ENCODE results near the gene TAS1R1. TPM values are rescaled to one million over a fixed set of nuclear protein-coding genes. Genes with fewer than 3 reads are reported as not detected.
A peak's percentile ranks its signal among the peaks of the same experiment; 100 is the strongest.

The TAS1R1 gene
- total RNA-seq: not detected

DNA sequence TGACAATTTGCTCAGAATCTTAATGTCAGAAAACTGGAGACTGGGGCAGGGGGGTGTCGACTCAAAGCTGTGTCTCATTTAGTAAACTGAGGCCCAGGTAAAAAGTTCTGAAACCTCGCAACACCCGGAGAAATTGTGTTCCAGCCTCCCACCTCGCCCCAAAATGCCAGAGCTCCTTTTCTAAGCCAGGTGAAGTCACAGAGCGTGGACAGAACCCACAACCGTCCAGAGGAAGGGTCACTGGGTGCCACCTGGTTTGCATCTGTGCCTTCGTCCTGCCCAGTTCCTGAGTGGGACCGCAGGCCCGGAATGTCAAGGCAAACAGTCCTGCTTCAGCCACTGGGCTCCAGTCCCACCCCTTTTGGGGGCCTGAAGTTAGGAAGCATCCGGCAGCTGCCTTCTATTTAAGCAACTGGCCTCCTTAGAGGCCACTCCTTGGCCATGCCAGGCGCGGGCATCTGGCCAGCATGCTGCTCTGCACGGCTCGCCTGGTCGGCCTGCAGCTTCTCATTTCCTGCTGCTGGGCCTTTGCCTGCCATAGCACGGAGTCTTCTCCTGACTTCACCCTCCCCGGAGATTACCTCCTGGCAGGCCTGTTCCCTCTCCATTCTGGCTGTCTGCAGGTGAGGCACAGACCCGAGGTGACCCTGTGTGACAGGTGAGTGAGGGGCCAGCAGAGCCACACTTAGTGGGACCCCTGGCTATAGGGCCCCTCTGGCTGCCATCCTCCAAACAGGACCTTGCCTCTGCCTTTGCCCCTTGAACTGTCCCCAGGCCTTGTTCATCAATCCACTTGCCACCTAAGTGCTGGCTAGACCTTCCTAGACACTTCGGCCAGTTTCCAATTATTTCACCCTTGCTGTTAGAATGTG lies at the start of gene TAS1R1:
TSS of gene TAS1R1 (plus strand) at position 401 of the 872 bp plus-strand sequence. CDS start at position 468, 67 bp downstream.
- Mint-ChIP-seq H3K36me3 (ENCODE audit: low read depth) (peaks cover 2% of the 10 kb centered on the region), H3K9me3 (no peaks in the 10 kb centered on the region), H3K4me3 (peak within 1 kb of the TSS; percentile 80), H3K27ac (peak within 1 kb of the TSS; percentile 24), H3K27me3 (ENCODE audit: low read depth) (no peaks in the 10 kb centered on the region), H3K4me1 (ENCODE audit: low read depth) (peaks cover 19% of the 10 kb centered on the region)
- CTCF ChIA-PET: interaction anchor here (0.7 to 2.8 kb wide), 10 partner anchors 17 to 72 kb away, joined by 3 to 14 read pairs (median 4); partner anchors contain the start of genes PHF13 and ZBTB48
- no peak for DNase-seq
- intact Hi-C loops (cut with micrococcal nuclease): loop anchor here (1.0 to 5.0 kb wide), 6 partner anchors 24 to 147 kb away; partner anchors contain the start of genes DNAJC11, PHF13 and ZBTB48

DNA sequence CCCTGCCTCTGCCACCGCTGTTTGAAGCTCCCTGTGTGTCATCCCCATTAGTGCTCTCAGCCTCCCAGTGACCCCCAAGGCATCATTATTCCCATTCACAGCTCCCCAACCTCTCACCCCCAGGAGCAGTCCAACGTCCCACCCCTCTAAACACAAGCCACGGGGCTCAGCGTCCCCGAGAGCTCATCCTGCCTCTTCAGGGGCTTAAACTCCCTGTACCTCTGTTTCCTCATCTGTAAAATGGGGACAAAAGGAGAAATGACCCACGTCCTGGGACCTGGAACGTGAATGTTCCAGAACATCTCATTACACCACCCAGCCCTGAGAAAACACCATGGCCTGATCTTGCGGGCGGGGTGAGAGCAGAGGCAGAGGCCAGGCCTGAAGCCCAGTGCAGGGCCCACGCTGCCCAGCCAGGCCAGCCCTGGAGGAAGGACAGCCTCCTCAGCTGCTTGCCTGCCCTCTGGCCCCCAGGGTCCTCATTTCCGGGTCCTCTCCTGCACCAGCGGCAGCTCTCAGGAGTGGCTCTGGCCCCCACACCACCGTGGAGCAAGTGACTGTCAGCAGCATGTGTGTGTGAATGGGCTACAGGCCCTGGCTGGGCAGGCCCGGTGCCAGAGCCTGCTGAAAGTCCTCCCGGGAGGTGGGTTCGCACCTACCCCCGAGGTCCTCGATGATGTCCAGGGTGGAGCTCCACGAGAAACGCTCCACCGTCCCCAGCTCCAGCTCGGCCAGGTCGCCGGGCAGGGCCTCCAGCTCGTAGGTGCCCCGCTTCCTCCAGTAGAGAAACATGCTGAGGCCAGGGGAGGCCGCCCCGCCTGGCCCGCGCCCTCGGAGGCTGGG lies 49.5 kb upstream of the TAS1R1 start:
- intact Hi-C loops (cut with micrococcal nuclease): no loop called here
- H3K4me1 Mint-ChIP-seq (ENCODE audit: low read depth): no peaks in the 10 kb centered on the region
- H3K4me3 Mint-ChIP-seq: no peak overlapping the region
- no peaks in the 10 kb centered on the region for H3K27me3 Mint-ChIP-seq (ENCODE audit: low read depth)
- CTCF ChIA-PET: interaction anchor here (0.7 to 1.3 kb wide), 2 partner anchors 15 to 48 kb away, joined by 3 to 5 read pairs; no protein-coding TSS in a partner anchor
- no peaks in the 10 kb centered on the region for H3K9me3 Mint-ChIP-seq
- H3K36me3 Mint-ChIP-seq (ENCODE audit: low read depth): no peaks in the 10 kb centered on the region
- DNase-seq: no peak
- H3K27ac Mint-ChIP-seq: no peak overlapping the region

DNA sequence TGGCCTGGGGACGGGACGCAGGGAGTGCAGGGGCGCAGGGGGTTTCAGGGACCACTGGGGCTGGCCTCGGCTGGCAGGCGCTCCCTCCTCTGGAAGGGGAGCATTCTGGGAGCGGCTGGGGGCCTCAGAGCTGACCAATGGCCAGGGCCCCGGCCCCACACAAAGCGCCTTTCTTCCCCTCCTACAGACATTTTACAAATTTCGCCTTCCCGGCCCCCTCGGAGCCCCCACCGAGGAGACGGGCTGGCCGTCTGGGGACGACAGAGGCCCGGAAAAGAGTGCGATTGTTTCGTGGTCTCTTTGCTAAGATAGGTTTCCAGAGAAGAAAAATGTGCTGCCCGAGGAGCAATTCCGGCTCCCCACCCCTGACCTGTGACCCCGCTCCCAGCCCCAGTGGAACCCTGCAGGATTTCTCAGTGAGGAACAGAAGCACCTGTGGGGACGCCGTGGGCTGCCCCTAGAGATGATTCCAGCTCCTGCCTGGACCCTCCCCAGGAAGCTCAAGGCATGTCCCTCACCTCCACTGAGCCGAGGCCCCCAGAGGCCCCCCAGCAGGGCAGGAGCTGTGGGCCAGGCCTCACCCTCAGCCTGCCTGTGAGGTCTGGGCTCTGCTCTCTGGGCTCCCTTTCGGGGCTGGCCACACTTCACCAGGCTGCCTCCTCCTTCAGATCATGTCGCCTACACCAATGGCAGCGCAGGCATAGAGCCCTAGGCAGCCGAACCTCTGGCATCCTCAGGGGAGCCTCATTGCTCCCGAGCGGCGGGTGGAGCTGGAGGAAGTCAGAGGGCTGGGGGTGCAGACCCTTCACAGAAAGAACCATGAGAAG lies 48.7 kb upstream of the TAS1R1 start:
- no peaks in the 10 kb centered on the region for H3K36me3 Mint-ChIP-seq (ENCODE audit: low read depth)
- H3K4me1 Mint-ChIP-seq (ENCODE audit: low read depth): no peaks in the 10 kb centered on the region
- CTCF ChIA-PET: interaction anchor here (1.3 to 1.4 kb wide), 3 partner anchors 16 to 20 kb away, joined by 3 to 5 read pairs (median 3); no protein-coding TSS in a partner anchor
- H3K27me3 Mint-ChIP-seq (ENCODE audit: low read depth): no peaks in the 10 kb centered on the region
- H3K9me3 Mint-ChIP-seq: no peaks in the 10 kb centered on the region
- H3K4me3 Mint-ChIP-seq: no peak overlapping the region
- DNase-seq: no peak
- H3K27ac Mint-ChIP-seq: no peak overlapping the region
- intact Hi-C loops (cut with micrococcal nuclease): no loop called here

DNA sequence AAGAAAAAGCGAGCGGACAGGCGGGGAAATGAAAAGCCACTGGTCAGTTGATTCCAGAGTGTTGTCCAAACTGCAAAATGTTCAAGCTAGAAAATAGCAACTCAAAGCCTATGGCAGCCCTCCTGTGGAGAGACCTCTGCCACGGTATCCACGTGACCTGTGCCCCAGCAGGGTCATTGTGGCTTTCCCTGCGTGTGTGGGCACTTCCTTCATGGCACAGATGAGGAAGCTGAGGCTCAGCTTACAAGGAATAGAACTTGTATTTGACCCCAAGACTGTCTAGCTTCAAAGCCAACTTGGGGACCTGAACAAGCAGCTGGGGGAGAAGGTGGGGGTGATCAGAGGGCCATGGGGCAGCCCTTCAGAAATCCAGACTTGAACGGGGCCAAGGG lies 48.1 kb upstream of the TAS1R1 start:
- H3K4me3 Mint-ChIP-seq: no peak overlapping the region
- H3K9me3 Mint-ChIP-seq: no peaks in the 10 kb centered on the region
- CTCF ChIA-PET: interaction anchor here (1.4 kb wide), 2 partner anchors 17 to 21 kb away, joined by 3 to 5 read pairs; no protein-coding TSS in a partner anchor
- no peaks in the 10 kb centered on the region for H3K27me3 Mint-ChIP-seq (ENCODE audit: low read depth)
- H3K36me3 Mint-ChIP-seq (ENCODE audit: low read depth): no peaks in the 10 kb centered on the region
- no peak overlapping the region for H3K27ac Mint-ChIP-seq
- H3K4me1 Mint-ChIP-seq (ENCODE audit: low read depth): no peaks in the 10 kb centered on the region
- intact Hi-C loops (cut with micrococcal nuclease): no loop called here
- no peak for DNase-seq

DNA sequence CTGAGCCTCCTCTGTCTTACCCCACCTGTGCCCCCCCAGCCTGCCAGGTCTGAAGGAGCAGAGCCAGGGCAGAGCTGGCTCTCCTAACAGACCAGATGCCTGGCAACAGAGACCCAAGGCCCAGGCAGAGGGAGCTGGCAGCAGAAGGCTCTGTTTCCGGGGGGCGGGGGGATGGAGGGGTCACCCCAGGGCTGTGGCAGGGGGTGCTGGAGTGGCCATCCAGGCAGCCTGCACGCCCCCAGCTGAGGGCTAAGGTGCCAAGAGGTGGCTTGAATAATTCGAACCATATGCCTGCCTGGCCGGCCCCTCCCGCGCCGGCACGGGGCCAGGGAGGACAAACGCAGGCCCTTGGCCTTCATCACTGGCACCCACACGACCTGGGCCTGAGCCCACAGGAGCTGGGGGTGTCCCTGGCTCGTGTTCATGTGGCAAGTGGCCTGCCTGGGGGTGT lies 47.6 kb upstream of the TAS1R1 start:
- Mint-ChIP-seq H3K36me3 (ENCODE audit: low read depth) (no peaks in the 10 kb centered on the region), H3K4me1 (ENCODE audit: low read depth) (no peaks in the 10 kb centered on the region), H3K27ac (no peak overlapping the region), H3K27me3 (ENCODE audit: low read depth) (no peaks in the 10 kb centered on the region), H3K9me3 (no peaks in the 10 kb centered on the region), H3K4me3 (no peak overlapping the region)
- intact Hi-C loops (cut with micrococcal nuclease): no loop called here
- DNase-seq: no peak
- CTCF ChIA-PET: interaction anchor here (1.4 kb wide), 2 partner anchors 18 to 21 kb away, joined by 3 to 5 read pairs; no protein-coding TSS in a partner anchor

DNA sequence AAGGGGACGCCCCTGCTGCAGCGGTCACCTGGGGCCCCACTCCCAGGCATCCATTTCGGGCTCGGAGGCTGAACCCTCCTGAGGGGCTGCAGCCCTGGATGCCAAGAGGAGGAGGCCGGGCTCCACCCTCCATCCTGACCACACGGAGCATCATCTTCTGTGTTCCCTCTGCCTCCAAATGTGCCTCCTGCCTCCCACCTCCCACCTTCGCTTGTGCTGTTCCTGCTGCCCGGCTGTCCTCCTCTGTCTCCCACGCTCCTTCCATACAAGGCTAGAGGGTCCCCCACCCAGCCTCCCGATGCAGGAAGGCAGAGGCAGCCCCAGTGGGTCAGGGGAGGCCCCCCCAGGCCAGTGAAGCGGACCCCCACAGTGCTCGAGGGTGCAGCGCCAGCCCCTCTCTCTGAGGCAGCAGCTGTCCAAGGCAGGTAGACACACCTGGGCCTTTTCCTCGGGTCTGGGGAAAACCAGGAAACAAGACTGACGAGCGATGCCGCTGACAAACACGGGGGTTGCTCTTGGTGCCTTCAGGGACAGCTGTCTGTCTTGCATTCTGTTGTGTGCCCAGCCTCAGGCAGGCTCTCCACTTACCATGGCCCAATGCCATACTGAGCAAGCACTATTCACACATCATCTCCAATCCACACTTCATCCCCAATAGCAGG lies 46.8 kb upstream of the TAS1R1 start:
- CTCF ChIA-PET: interaction anchor here (0.6 to 1.4 kb wide), 2 partner anchors 19 to 302 kb away, joined by 4 to 5 read pairs; no protein-coding TSS in a partner anchor
- no peaks in the 10 kb centered on the region for H3K9me3 Mint-ChIP-seq

DNA sequence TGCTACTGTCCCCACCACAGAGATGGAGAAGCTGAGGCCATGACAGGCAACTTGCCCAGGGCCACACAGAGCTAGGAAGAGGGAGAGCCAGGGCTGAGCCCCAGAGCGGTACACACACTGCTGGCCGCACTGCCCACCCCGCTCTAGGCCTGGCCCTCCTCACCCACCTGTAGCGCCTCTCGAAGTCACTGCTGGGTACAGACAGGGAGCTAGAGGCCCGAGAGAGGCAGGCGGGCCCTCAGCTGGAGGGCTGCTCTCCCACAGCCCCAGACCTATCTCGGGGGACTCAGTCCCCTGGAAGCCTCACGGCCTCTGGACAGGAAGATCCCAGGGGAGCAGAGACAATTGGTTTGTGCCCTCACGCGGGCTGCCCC lies 46.3 kb upstream of the TAS1R1 start:
- CTCF ChIA-PET: interaction anchor here (0.6 kb wide), 1 partner anchor 302 kb away, joined by 4 read pairs; no protein-coding TSS in a partner anchor

More for the DNA sequence above, 46.8 kb upstream of the TAS1R1 start:
- Mint-ChIP-seq H3K4me3 (no peak overlapping the region), H3K27me3 (ENCODE audit: low read depth) (no peaks in the 10 kb centered on the region), H3K27ac (no peak overlapping the region), H3K4me1 (ENCODE audit: low read depth) (no peaks in the 10 kb centered on the region), H3K36me3 (ENCODE audit: low read depth) (no peaks in the 10 kb centered on the region)
- intact Hi-C loops (cut with micrococcal nuclease): no loop called here
- DNase-seq: no peak

DNA sequence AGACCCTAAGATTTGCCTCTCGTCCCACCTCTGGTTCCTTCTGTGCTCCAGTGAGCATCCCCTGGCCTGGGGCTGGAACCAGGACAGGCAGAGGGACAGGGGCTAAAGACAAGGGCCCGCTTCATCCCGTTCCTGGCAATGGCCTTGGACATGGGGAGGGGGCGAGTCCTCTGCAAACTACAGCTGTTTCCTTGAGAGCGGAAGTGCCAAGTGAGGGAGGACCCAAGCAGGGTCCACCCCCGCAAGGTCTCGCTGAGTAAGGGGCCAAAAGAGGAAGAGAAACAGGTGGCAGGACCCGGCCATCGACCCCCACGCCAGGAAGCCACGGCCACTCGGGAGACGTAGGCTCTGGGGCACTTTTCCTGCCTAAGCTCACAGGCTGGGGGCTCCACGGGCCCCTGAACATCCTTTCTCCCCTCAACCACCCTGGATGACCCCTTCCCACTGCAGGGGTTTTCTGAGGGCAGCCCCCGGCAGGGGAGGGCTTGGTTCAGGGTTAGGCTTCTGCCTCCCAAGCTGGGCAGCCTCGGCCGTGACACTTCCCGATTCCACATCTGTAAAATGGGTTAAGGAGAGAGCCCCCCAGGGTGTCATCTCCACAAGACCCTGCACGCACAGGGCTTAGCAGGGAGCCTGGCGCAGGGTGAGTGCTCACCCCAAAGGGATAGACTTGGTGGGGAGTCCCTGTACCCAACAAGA lies 45.7 kb upstream of the TAS1R1 start:
- no peak overlapping the region for H3K27ac Mint-ChIP-seq
- CTCF ChIA-PET: interaction anchor here (0.6 kb wide), 1 partner anchor 303 kb away, joined by 4 read pairs; no protein-coding TSS in a partner anchor
- no peaks in the 10 kb centered on the region for H3K36me3 Mint-ChIP-seq (ENCODE audit: low read depth)
- no peak for DNase-seq
- intact Hi-C loops (cut with micrococcal nuclease): no loop called here
- H3K4me1 Mint-ChIP-seq (ENCODE audit: low read depth): no peaks in the 10 kb centered on the region
- no peaks in the 10 kb centered on the region for H3K27me3 Mint-ChIP-seq (ENCODE audit: low read depth)
- H3K4me3 Mint-ChIP-seq: no peak overlapping the region
- no peaks in the 10 kb centered on the region for H3K9me3 Mint-ChIP-seq

More for the DNA sequence above, 46.3 kb upstream of the TAS1R1 start:
- Mint-ChIP-seq H3K4me1 (ENCODE audit: low read depth) (no peaks in the 10 kb centered on the region), H3K27ac (no peak overlapping the region), H3K4me3 (no peak overlapping the region), H3K36me3 (ENCODE audit: low read depth) (no peaks in the 10 kb centered on the region), H3K27me3 (ENCODE audit: low read depth) (no peaks in the 10 kb centered on the region), H3K9me3 (no peaks in the 10 kb centered on the region)
- intact Hi-C loops (cut with micrococcal nuclease): no loop called here
- no peak for DNase-seq

DNA sequence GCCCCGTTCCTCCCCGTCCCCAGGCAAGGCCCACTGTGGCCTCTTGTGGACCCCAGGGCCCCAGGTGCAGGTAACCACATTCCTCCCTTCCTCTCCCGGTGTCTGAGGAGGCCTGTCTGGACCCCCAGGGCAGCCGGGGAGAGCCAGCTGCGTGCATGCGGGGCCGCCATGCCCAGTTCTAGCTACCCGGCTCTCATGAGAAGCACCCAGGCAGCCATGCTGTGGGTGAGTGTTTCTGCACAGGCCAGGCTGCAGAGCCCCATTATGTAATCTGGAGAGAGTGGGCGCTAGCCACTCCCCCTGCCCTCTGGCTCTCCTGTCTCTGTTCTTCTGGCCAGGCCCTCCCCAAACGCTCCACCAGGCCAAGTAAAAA lies 45.2 kb upstream of the TAS1R1 start:
- CTCF ChIA-PET: no interaction called here
- H3K36me3 Mint-ChIP-seq (ENCODE audit: low read depth): no peaks in the 10 kb centered on the region
- H3K27ac Mint-ChIP-seq: no peak overlapping the region
- no peaks in the 10 kb centered on the region for H3K4me1 Mint-ChIP-seq (ENCODE audit: low read depth)
- intact Hi-C loops (cut with micrococcal nuclease): no loop called here
- DNase-seq: no peak
- no peaks in the 10 kb centered on the region for H3K27me3 Mint-ChIP-seq (ENCODE audit: low read depth)
- no peaks in the 10 kb centered on the region for H3K9me3 Mint-ChIP-seq
- no peak overlapping the region for H3K4me3 Mint-ChIP-seq

DNA sequence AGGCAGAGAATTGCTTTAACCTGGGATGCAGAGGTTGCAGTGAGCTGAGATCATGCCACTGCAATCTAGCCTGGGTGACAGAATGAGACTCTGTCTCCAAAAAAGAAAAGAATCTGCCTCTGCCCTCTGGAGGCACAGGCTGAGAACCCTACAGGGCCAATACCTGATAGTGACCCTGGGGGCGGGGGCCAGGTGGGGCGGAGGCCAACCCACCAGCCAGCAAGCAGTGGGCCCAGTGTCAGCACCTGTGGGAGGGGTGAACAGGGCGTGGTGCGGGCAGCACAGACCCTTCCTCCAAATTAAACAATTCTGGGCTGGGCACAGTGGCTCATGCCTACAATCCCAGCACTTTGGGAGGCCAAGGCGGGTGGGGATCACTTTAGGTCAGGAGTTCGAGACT lies 44.6 kb upstream of the TAS1R1 start:
- Mint-ChIP-seq H3K9me3 (no peaks in the 10 kb centered on the region), H3K4me1 (ENCODE audit: low read depth) (no peaks in the 10 kb centered on the region), H3K27ac (no peak overlapping the region), H3K36me3 (ENCODE audit: low read depth) (no peaks in the 10 kb centered on the region), H3K4me3 (no peak overlapping the region), H3K27me3 (ENCODE audit: low read depth) (no peaks in the 10 kb centered on the region)
- intact Hi-C loops (cut with micrococcal nuclease): no loop called here
- no peak for DNase-seq
- CTCF ChIA-PET: no interaction called here

DNA sequence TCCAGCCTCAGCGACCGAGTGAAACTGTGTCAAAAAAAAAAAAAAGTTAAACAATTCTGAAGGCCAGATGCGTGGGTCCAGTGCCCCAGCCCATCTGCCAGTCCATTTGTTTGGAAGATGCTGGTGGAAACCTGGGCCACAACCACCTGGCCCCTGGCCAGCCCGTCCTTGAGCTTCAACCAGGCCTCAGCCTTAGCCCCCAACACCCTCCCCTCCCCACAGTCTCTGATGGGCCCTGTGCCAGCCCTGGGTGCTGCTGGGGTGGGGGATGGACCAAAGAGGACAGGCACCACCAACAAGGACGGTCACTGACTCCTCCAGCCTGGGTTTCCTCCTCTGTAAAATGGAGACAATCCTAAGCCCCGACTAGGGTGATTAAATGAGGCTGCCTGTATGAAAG lies 44.1 kb upstream of the TAS1R1 start:
- Mint-ChIP-seq H3K27ac (no peak overlapping the region), H3K36me3 (ENCODE audit: low read depth) (no peaks in the 10 kb centered on the region), H3K9me3 (no peaks in the 10 kb centered on the region), H3K27me3 (ENCODE audit: low read depth) (no peaks in the 10 kb centered on the region), H3K4me3 (no peak overlapping the region), H3K4me1 (ENCODE audit: low read depth) (no peaks in the 10 kb centered on the region)
- DNase-seq: no peak
- CTCF ChIA-PET: interaction anchor here (0.6 kb wide), 1 partner anchor 174 kb away, joined by 3 read pairs; no protein-coding TSS in a partner anchor
- intact Hi-C loops (cut with micrococcal nuclease): no loop called here

Measured in activated naive CD4-positive, alpha-beta T cell treated with anti-CD3 and anti-CD28 coated beads for 36 hours (primary cell).